ENCODE measurements around the gene NXPE4.

DNA sequence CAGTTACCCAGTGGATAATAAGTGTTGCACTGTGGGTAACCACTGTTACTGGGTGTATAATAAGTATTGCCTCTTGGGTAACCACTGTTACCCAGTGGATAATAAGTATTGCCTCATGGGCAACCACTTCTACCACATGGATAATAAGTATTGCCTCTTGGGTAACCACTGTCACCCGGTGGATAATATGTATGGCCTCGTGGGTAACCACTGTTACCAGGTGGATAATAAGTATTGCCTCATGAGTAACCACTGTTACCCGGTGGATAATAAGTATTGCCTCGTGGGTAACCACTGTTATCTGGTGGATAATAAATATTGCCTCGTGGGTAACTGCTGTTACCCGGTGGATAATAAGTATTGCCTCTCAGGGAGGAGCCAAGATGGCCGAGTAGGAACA is 29.7 kb upstream of the NXPE4 start:
- TF ChIP-seq POLR2A (IDR thresholded peaks at IDR 0.05) (no peak), CTCF (IDR thresholded peaks at IDR 0.05) (no peak)
